ENCODE data around the gene RHBDD3.

Gene RHBDD3

DNA sequence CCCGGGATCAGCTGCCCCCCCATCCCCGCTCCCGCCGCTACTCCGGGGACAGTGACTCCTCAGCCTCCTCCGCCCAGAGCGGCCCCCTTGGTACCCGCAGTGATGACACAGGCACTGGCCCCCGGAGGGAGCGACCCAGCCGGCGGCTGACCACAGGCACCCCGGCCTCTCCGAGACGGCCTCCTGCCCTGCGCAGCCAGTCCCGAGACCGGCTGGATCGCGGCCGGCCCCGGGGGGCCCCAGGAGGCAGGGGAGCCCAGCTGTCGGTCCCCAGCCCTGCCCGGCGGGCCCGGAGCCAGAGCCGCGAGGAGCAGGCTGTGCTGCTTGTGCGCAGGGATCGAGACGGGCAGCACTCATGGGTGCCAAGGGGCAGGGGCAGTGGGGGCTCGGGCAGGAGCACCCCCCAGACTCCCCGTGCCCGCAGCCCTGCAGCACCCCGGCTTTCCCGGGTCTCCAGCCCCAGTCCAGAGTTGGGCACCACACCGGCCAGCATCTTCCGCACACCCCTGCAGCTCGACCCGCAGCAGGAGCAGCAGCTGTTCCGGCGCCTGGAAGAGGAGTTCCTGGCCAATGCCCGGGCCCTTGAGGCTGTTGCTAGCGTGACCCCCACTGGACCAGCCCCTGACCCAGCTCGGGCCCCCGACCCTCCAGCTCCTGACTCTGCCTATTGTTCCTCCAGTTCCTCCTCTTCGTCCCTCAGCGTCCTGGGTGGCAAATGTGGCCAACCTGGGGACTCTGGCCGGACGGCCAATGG lies 43.9 kb upstream of the RHBDD3 start:
- peaks cover 5% of the 10 kb centered on the region for H3K79me2 ChIP-seq (ENCODE audit: control insufficient read depth, insufficient read depth, low read length, poor library complexity)
- peaks cover 28 to 38% of the 10 kb centered on the region in 2 experiments for H3K4me1 ChIP-seq (ENCODE audit: control insufficient read depth in 1 of 2, insufficient read depth in 2 of 2, low read length in 2 of 2)
- H2BK12ac ChIP-seq (ENCODE audit: low read length), result no peak overlapping the region
- no peak overlapping the region for H3K4ac ChIP-seq (ENCODE audit: low read depth, low read length)
- no peak overlapping the region for H2AK5ac ChIP-seq (ENCODE audit: low read length)
- H3K4me3 ChIP-seq (ENCODE audit: low read depth, low read length), result no peak overlapping the region
- no peak overlapping the region for H2AFZ ChIP-seq (ENCODE audit: insufficient read depth, low read length, poor library complexity)
- peaks cover 3% of the 10 kb centered on the region for H3K9me3 ChIP-seq (ENCODE audit: insufficient read depth, low read depth, low read length)
- no peak for DNase-seq
- H2BK5ac ChIP-seq (ENCODE audit: low read depth, low read length, poor library complexity), result no peak overlapping the region
- no peak overlapping the region for H4K8ac ChIP-seq (ENCODE audit: low read depth, low read length)
- H3K14ac ChIP-seq (ENCODE audit: low read length), result no peak overlapping the region
- H3K4me2 ChIP-seq (ENCODE audit: low read length), result no peak overlapping the region
- H3K27me3 ChIP-seq (ENCODE audit: insufficient read depth, low read length), result peaks cover 31% of the 10 kb centered on the region
- H4K12ac ChIP-seq (ENCODE audit: low read depth, low read length), result no peak overlapping the region
- H3K23ac ChIP-seq (ENCODE audit: low read length), result no peak overlapping the region
- H2BK120ac ChIP-seq (ENCODE audit: insufficient read depth, low read length, poor library complexity), result no peak overlapping the region
- H3K9ac ChIP-seq (ENCODE audit: low read length), result no peak overlapping the region
- H3K27ac ChIP-seq (ENCODE audit: low read depth, low read length), result no peak overlapping the region
- no peak overlapping the region for H3K18ac ChIP-seq (ENCODE audit: low read length)
- H3K36me3 ChIP-seq (ENCODE audit: control insufficient read depth in 1 of 2, insufficient read depth in 2 of 2, low read length in 2 of 2), result peaks cover 7 to 9% of the 10 kb centered on the region in 2 experiments
- peaks cover 9% of the 10 kb centered on the region for H3K79me1 ChIP-seq (ENCODE audit: low read length)
- H4K91ac ChIP-seq (ENCODE audit: low read depth, low read length), result no peak overlapping the region
- no CpG with 5 or more reads among the region's 50 CpGs for WGBS (ENCODE audit: extremely low coverage, insufficient coverage, insufficient read length)

DNA sequence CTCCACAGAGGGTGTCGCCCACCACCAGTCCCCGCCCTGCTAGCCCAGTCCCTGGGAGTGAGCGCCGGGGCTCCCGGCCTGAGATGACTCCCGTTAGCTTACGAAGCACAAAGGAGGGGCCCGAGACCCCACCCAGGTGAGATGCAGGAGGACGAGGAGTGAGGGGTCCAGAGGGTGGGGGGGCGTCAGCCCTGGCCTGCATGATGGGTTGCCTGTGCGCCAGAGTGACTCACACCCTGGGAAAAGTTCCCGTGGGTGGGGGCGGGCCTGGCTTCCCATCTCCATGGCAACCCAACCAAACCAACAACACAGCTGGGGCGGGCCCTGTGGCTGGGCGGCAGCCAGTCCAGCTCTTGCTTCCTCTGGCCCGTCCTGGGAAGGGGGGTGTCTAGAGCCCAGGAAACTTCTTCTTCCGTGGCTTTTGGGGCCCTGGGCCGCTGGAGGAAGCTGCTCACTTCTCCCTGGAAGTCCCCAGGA lies 43.1 kb upstream of the RHBDD3 start:
- no peak overlapping the region for H3K4me3 ChIP-seq (ENCODE audit: low read depth, low read length)

GRCh38 chr22:29310065-29310862 lies 42.5 kb upstream of the RHBDD3 start:
- H4K8ac ChIP-seq (ENCODE audit: low read depth, low read length), result no peak overlapping the region
- no peak overlapping the region for H3K4me3 ChIP-seq (ENCODE audit: low read depth, low read length)
- H3K14ac ChIP-seq (ENCODE audit: low read length), result no peak overlapping the region
- peaks cover 7 to 9% of the 10 kb centered on the region in 2 experiments for H3K36me3 ChIP-seq (ENCODE audit: control insufficient read depth in 1 of 2, insufficient read depth in 2 of 2, low read length in 2 of 2)
- H3K4me1 ChIP-seq (ENCODE audit: control insufficient read depth in 1 of 2, insufficient read depth in 2 of 2, low read length in 2 of 2), result peaks cover 30 to 41% of the 10 kb centered on the region in 2 experiments
- H2AK5ac ChIP-seq (ENCODE audit: low read length), result peak overlapping the region; percentile 13
- WGBS (ENCODE audit: extremely low coverage, insufficient coverage, insufficient read length), result no CpG with 5 or more reads among the region's 28 CpGs
- peaks cover 5% of the 10 kb centered on the region for H3K79me2 ChIP-seq (ENCODE audit: control insufficient read depth, insufficient read depth, low read length, poor library complexity)
- no peak overlapping the region for H3K18ac ChIP-seq (ENCODE audit: low read length)
- H2BK120ac ChIP-seq (ENCODE audit: insufficient read depth, low read length, poor library complexity), result no peak overlapping the region
- no peak overlapping the region for H4K12ac ChIP-seq (ENCODE audit: low read depth, low read length)
- no peak overlapping the region for H3K9ac ChIP-seq (ENCODE audit: low read length)
- H3K4ac ChIP-seq (ENCODE audit: low read depth, low read length), result no peak overlapping the region
- H2BK12ac ChIP-seq (ENCODE audit: low read length), result no peak overlapping the region
- no peak overlapping the region for H3K4me2 ChIP-seq (ENCODE audit: low read length)
- peaks cover 22% of the 10 kb centered on the region for H3K27me3 ChIP-seq (ENCODE audit: insufficient read depth, low read length)
- H3K23ac ChIP-seq (ENCODE audit: low read length), result no peak overlapping the region
- H3K9me3 ChIP-seq (ENCODE audit: insufficient read depth, low read depth, low read length), result peaks cover 3% of the 10 kb centered on the region
- no peak overlapping the region for H2BK5ac ChIP-seq (ENCODE audit: low read depth, low read length, poor library complexity)
- no peak overlapping the region for H3K27ac ChIP-seq (ENCODE audit: low read depth, low read length)
- no peak overlapping the region for H4K91ac ChIP-seq (ENCODE audit: low read depth, low read length)
- peak; percentile 96 for DNase-seq
- H2AFZ ChIP-seq (ENCODE audit: insufficient read depth, low read length, poor library complexity), result no peak overlapping the region
- peaks cover 14% of the 10 kb centered on the region for H3K79me1 ChIP-seq (ENCODE audit: low read length)

More for the DNA sequence above, 43.1 kb upstream of the RHBDD3 start:
- Histone ChIP-seq H2BK12ac (ENCODE audit: low read length) (no peak overlapping the region), H3K4me2 (ENCODE audit: low read length) (peak overlapping the region; percentile 28), H2BK5ac (ENCODE audit: low read depth, low read length, poor library complexity) (no peak overlapping the region), H2AK5ac (ENCODE audit: low read length) (peak overlapping the region; percentile 13), H3K4me1 (ENCODE audit: control insufficient read depth in 1 of 2, insufficient read depth in 2 of 2, low read length in 2 of 2) (peaks cover 29 to 39% of the 10 kb centered on the region in 2 experiments), H4K12ac (ENCODE audit: low read depth, low read length) (no peak overlapping the region), H3K18ac (ENCODE audit: low read length) (no peak overlapping the region), H3K9ac (ENCODE audit: low read length) (no peak overlapping the region), H2BK120ac (ENCODE audit: insufficient read depth, low read length, poor library complexity) (no peak overlapping the region), H3K23ac (ENCODE audit: low read length) (no peak overlapping the region), H3K27me3 (ENCODE audit: insufficient read depth, low read length) (peaks cover 27% of the 10 kb centered on the region), H3K27ac (ENCODE audit: low read depth, low read length) (no peak overlapping the region), H3K4ac (ENCODE audit: low read depth, low read length) (no peak overlapping the region), H3K79me2 (ENCODE audit: control insufficient read depth, insufficient read depth, low read length, poor library complexity) (peaks cover 5% of the 10 kb centered on the region), H4K91ac (ENCODE audit: low read depth, low read length) (no peak overlapping the region), H2AFZ (ENCODE audit: insufficient read depth, low read length, poor library complexity) (no peak overlapping the region), H3K14ac (ENCODE audit: low read length) (no peak overlapping the region), H3K9me3 (ENCODE audit: insufficient read depth, low read depth, low read length) (peaks cover 3% of the 10 kb centered on the region), H3K79me1 (ENCODE audit: low read length) (peaks cover 14% of the 10 kb centered on the region), H4K8ac (ENCODE audit: low read depth, low read length) (no peak overlapping the region), H3K36me3 (ENCODE audit: control insufficient read depth in 1 of 2, insufficient read depth in 2 of 2, low read length in 2 of 2) (peaks cover 7 to 9% of the 10 kb centered on the region in 2 experiments)
- WGBS (ENCODE audit: extremely low coverage, insufficient coverage, insufficient read length), result no CpG with 5 or more reads among the region's 18 CpGs
- peak; percentile 96 for DNase-seq

DNA sequence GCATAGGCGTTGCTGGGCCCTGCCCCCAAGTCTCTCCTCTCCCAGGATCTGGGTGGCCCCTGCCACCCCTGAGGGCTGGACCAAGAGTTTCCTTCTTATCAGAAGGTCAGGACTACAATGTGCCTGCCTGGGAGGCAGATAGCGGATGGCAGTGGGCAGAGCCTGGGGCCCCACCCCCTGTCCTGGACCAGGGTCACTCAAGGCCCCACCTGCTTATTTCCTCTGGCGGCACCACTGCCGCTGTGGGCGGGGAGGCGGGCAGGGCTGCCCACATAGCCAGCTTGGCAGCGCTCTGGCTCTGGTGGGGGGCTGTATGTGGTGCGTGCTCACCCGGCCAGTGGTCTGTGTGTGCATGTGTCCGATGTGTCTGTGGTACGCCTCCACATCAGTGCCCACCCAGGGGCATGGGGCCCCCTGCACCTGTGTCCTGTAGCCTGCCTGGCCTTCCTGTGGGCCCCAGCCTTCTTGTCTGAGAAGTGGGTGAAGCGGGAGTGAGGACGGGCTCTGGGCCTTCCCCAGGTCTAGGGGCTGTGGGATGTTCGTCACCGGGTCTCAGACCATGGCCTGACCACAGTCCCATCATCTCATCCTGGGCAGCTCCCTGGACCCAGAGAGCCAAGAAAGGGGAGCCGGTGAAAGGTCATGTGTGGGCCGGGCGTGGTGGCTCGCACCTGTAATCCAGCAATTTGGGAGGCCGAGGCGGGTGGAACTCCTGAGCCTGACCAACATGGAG lies 41.7 kb upstream of the RHBDD3 start:
- H2BK5ac ChIP-seq (ENCODE audit: low read depth, low read length, poor library complexity), result no peak overlapping the region
- no peak overlapping the region for H3K27ac ChIP-seq (ENCODE audit: low read depth, low read length)
- H3K14ac ChIP-seq (ENCODE audit: low read length), result no peak overlapping the region
- H3K27me3 ChIP-seq (ENCODE audit: insufficient read depth, low read length), result peaks cover 14% of the 10 kb centered on the region
- H3K79me2 ChIP-seq (ENCODE audit: control insufficient read depth, insufficient read depth, low read length, poor library complexity), result peaks cover 5% of the 10 kb centered on the region
- H3K9me3 ChIP-seq (ENCODE audit: insufficient read depth, low read depth, low read length), result peaks cover 3% of the 10 kb centered on the region
- H3K23ac ChIP-seq (ENCODE audit: low read length), result no peak overlapping the region
- H4K8ac ChIP-seq (ENCODE audit: low read depth, low read length), result no peak overlapping the region
- H2BK12ac ChIP-seq (ENCODE audit: low read length), result no peak overlapping the region
- H3K36me3 ChIP-seq (ENCODE audit: control insufficient read depth in 1 of 2, insufficient read depth in 2 of 2, low read length in 2 of 2), result peaks cover 7 to 9% of the 10 kb centered on the region in 2 experiments
- no peak overlapping the region for H3K4ac ChIP-seq (ENCODE audit: low read depth, low read length)
- H4K91ac ChIP-seq (ENCODE audit: low read depth, low read length), result no peak overlapping the region
- H3K4me3 ChIP-seq (ENCODE audit: low read depth, low read length), result no peak overlapping the region
- H3K18ac ChIP-seq (ENCODE audit: low read length), result no peak overlapping the region
- H3K9ac ChIP-seq (ENCODE audit: low read length), result no peak overlapping the region
- H2BK120ac ChIP-seq (ENCODE audit: insufficient read depth, low read length, poor library complexity), result no peak overlapping the region
- H2AFZ ChIP-seq (ENCODE audit: insufficient read depth, low read length, poor library complexity), result no peak overlapping the region
- peaks cover 26 to 33% of the 10 kb centered on the region in 2 experiments for H3K4me1 ChIP-seq (ENCODE audit: control insufficient read depth in 1 of 2, insufficient read depth in 2 of 2, low read length in 2 of 2)
- WGBS (ENCODE audit: extremely low coverage, insufficient coverage, insufficient read length), result no CpG with 5 or more reads among the region's 21 CpGs
- H3K79me1 ChIP-seq (ENCODE audit: low read length), result peaks cover 14% of the 10 kb centered on the region
- no peak overlapping the region for H2AK5ac ChIP-seq (ENCODE audit: low read length)
- no peak overlapping the region for H4K12ac ChIP-seq (ENCODE audit: low read depth, low read length)
- no peak for DNase-seq
- no peak overlapping the region for H3K4me2 ChIP-seq (ENCODE audit: low read length)

Measured in trophoblast cell (in vitro differentiated cells and primary cell).